Lower leg skin (tissue), 3 donors: ENCODE data around the gene RNF212.

Source experiments
- POLR2A ChIP-seq, 2 donors: fragments of 450-650 bp; IDR thresholded peaks; one replicate each; pipeline ENCODE4 v1.6.1; 2016 to 2017; ENCODE audit warnings: antibody characterized with exemption in 2 of 2, mild to moderate bottlenecking in 1 of 2, moderate library complexity in 1 of 2
- TF ChIP-seq, protein P1 (sequence below), 3 donors: fragments of 450-650 bp; IDR thresholded peaks; one replicate each; pipeline ENCODE4 v1.5.1; 2016; ENCODE audit warnings: antibody characterized with exemption in 3 of 3, mild to moderate bottlenecking in 3 of 3, moderate library complexity in 2 of 3

DNA sequence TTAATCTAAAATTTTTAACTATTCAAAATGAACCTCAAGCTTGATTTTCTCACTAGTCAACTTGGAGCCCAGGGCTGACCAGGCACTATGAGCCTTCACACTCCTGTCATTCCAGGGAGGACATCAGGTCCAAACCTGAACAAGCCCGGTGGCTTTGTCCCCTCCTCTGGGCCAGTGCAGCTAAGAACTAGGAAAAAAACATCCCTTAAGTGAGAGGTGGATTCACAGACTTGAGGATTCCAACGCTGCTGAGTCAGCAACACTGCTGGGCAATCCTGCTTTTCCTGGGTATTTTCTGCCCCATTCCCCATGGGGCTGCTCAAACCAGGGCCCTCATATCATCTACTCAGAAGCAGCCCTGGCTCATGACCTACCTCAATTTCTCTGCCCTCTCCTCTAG lies 4.0 kb downstream of the RNF212 start:
- TF ChIP-seq, protein P1, sequence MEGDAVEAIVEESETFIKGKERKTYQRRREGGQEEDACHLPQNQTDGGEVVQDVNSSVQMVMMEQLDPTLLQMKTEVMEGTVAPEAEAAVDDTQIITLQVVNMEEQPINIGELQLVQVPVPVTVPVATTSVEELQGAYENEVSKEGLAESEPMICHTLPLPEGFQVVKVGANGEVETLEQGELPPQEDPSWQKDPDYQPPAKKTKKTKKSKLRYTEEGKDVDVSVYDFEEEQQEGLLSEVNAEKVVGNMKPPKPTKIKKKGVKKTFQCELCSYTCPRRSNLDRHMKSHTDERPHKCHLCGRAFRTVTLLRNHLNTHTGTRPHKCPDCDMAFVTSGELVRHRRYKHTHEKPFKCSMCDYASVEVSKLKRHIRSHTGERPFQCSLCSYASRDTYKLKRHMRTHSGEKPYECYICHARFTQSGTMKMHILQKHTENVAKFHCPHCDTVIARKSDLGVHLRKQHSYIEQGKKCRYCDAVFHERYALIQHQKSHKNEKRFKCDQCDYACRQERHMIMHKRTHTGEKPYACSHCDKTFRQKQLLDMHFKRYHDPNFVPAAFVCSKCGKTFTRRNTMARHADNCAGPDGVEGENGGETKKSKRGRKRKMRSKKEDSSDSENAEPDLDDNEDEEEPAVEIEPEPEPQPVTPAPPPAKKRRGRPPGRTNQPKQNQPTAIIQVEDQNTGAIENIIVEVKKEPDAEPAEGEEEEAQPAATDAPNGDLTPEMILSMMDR (IDR thresholded peaks at IDR 0.05): no peak
- TF ChIP-seq POLR2A (IDR thresholded peaks at IDR 0.05): no peak
